ENCODE results near the gene SLC25A29.
"Not testable (repeated sequence)": the region's sequence is repeated elsewhere in the genome, so short reads cannot be mapped to it uniquely, and the experiment has no call there.

SLC25A29 gene

GRCh38 chr14:100293497-100294212, 12.6 kb downstream of the SLC25A29 start:
- no peak for DNase-seq (ENCODE audit: low read depth in 2 of 2)

GRCh38 chr14:100292776-100293461, 13.3 kb downstream of the SLC25A29 start:
- no peak for DNase-seq (ENCODE audit: low read depth in 2 of 2)

GRCh38 chr14:100292301-100292775, 13.9 kb downstream of the SLC25A29 start:
- DNase-seq (ENCODE audit: low read depth in 2 of 2): no peak

GRCh38 chr14:100291305-100292075, 14.8 kb downstream of the SLC25A29 start:
- DNase-seq (ENCODE audit: low read depth in 2 of 2): no peak

- DNase-seq (ENCODE audit: low read depth in 2 of 2): no peak
These were observed 15.5 kb downstream of the SLC25A29 start for GRCh38 chr14:100290607-100291304.

- no peak for DNase-seq (ENCODE audit: low read depth in 2 of 2)
These were observed 16.2 kb downstream of the SLC25A29 start for GRCh38 chr14:100289916-100290606.

- no peak for DNase-seq (ENCODE audit: low read depth in 2 of 2)
These were observed 17.7 kb downstream of the SLC25A29 start for GRCh38 chr14:100288382-100289185.

- DNase-seq (ENCODE audit: low read depth in 2 of 2): not testable (repeated sequence)
These were observed 18.3 kb downstream of the SLC25A29 start for GRCh38 chr14:100287998-100288295.

GRCh38 chr14:100287202-100287997, 18.8 kb downstream of the SLC25A29 start:
- no peak for DNase-seq (ENCODE audit: low read depth in 2 of 2)

- no peak for DNase-seq (ENCODE audit: low read depth in 2 of 2)
These were observed 19.6 kb downstream of the SLC25A29 start for GRCh38 chr14:100286484-100287191.

GRCh38 chr14:100285913-100286400, 20.3 kb downstream of the SLC25A29 start:
- no peak for DNase-seq (ENCODE audit: low read depth in 2 of 2)

GRCh38 chr14:100285021-100285912, 21.0 kb downstream of the SLC25A29 start:
- DNase-seq (ENCODE audit: low read depth in 2 of 2): peak; percentile 60 to 65

GRCh38 chr14:100283984-100284881, 22.0 kb downstream of the SLC25A29 start:
- no peak for DNase-seq (ENCODE audit: low read depth in 2 of 2)

GRCh38 chr14:100283436-100283835, 22.8 kb downstream of the SLC25A29 start:
- not testable (repeated sequence) for DNase-seq (ENCODE audit: low read depth in 2 of 2)

GRCh38 chr14:100282766-100283419, 23.4 kb downstream of the SLC25A29 start:
- DNase-seq (ENCODE audit: low read depth in 2 of 2): no peak

- no peak for DNase-seq (ENCODE audit: low read depth in 2 of 2)
These were observed 24.2 kb downstream of the SLC25A29 start for GRCh38 chr14:100282083-100282350.
